HL-60 (cell line): ENCODE data around the gene PROK1.

Experiments used
- DNase-seq, 2 experiments: peaks; one replicate each; pipeline ENCODE4 v3.0.0-alpha.2; 2010 to 2020; ENCODE audit warnings: low read depth in 1 of 2, low spot score in 1 of 2
- H3K27ac ChIP-seq: fragments of 250-450 bp; sonication (Bioruptor Pico); replicated peaks from 2 replicates; pipeline ENCODE4 v1.5.1; 2020; ENCODE audit warnings: mild to moderate bottlenecking, moderate library complexity
- H3K27me3 ChIP-seq: fragments of 250-450 bp; sonication (Bioruptor Pico); 2 replicates; pipeline ENCODE4 v1.5.1; 2021; ENCODE audit warnings: mild to moderate bottlenecking, moderate library complexity; ENCODE audit not compliant: insufficient read depth, poor library complexity, severe bottlenecking
- H3K4me3 ChIP-seq: replicated peaks from 2 replicates; pipeline ENCODE4 v1.5.1; 2011; ENCODE audit warnings: mild to moderate bottlenecking, control low read depth, low read length; ENCODE audit not compliant: insufficient read depth
- CTCF ChIP-seq: IDR thresholded peaks from one replicate; pipeline ENCODE4 v1.5.1; 2011; ENCODE audit warnings: low read length, control low read depth, inconsistent platforms; ENCODE audit not compliant: insufficient read depth
- GABPA ChIP-seq: IDR thresholded peaks from 2 replicates; pipeline ENCODE4 v1.6.1; 2012; ENCODE audit warnings: low read depth
- POLR2AphosphoS5 ChIP-seq: IDR thresholded peaks from 2 replicates; pipeline ENCODE4 v1.6.1; 2012; ENCODE audit warnings: low read depth
- REST ChIP-seq: IDR thresholded peaks from 2 replicates; pipeline ENCODE4 v1.6.1; 2012; ENCODE audit warnings: low read depth; ENCODE audit not compliant: insufficient replicate concordance
- SPI1 ChIP-seq: IDR thresholded peaks from 2 replicates; pipeline ENCODE4 v1.6.1; 2012; ENCODE audit warnings: low read depth, mild to moderate bottlenecking, borderline replicate concordance

PROK1 gene

GRCh38 chr1:110480356-110481096 lies 29.6 kb downstream of the PROK1 start:
- H3K27ac ChIP-seq: no peak overlapping the region
- TF ChIP-seq POLR2AphosphoS5: no peak
- TF ChIP-seq GABPA: no peak
- no peak for TF ChIP-seq REST
- TF ChIP-seq SPI1: no peak
- no peak for TF ChIP-seq CTCF

GRCh38 chr1:110481968-110482623 lies 31.1 kb downstream of the PROK1 start:
- DNase-seq: no peak
- no peak overlapping the region for H3K27ac ChIP-seq
- no peak overlapping the region for H3K4me3 ChIP-seq
- TF ChIP-seq GABPA: no peak
- no peak for TF ChIP-seq REST
- TF ChIP-seq SPI1: no peak
- no peak for TF ChIP-seq POLR2AphosphoS5
- no peak for TF ChIP-seq CTCF
- H3K27me3 ChIP-seq: no peaks in the 10 kb centered on the region

More at GRCh38 chr1:110480356-110481096, 29.6 kb downstream of the PROK1 start:
- Histone ChIP-seq H3K4me3 (no peak overlapping the region), H3K27me3 (no peaks in the 10 kb centered on the region)
- no peak for DNase-seq

GRCh38 chr1:110482662-110483307 lies 31.8 kb downstream of the PROK1 start:
- peak in 1 of 2 experiments; percentile 5 for DNase-seq
- Histone ChIP-seq H3K27ac (no peak overlapping the region), H3K4me3 (no peak overlapping the region), H3K27me3 (no peaks in the 10 kb centered on the region)
- no peak for TF ChIP-seq SPI1
- no peak for TF ChIP-seq REST
- TF ChIP-seq GABPA: no peak
- no peak for TF ChIP-seq CTCF
- TF ChIP-seq POLR2AphosphoS5: no peak
